ENCODE results near the gene HIP1R.
A peak's percentile ranks its signal among the peaks of the same experiment; 100 is the strongest.
"Not testable (repeated sequence)": the region's sequence is repeated elsewhere in the genome, so short reads cannot be mapped to it uniquely, and the experiment has no call there.

The HIP1R gene

GRCh38 chr12:122834921-122835749 is at the start of gene HIP1R:
Gene HIP1R, plus strand, starts transcription at chr12:122835457. Its CDS starts 94 bp downstream, at chr12:122835551.
- DNase-seq: no peak

GRCh38 chr12:122785503-122785902 is 49.8 kb upstream of the HIP1R start:
- DNase-seq: no peak

GRCh38 chr12:122788387-122788786 is 46.9 kb upstream of the HIP1R start:
- DNase-seq: no peak

GRCh38 chr12:122789637-122790036 is 45.6 kb upstream of the HIP1R start:
- no peak for DNase-seq

- DNase-seq: no peak
These were observed 44.7 kb upstream of the HIP1R start for GRCh38 chr12:122790393-122791075.

GRCh38 chr12:122793685-122794106 is 41.6 kb upstream of the HIP1R start:
- peak; percentile 76 for DNase-seq

GRCh38 chr12:122795807-122796206 is 39.5 kb upstream of the HIP1R start:
- DNase-seq: no peak

GRCh38 chr12:122799641-122800243 is 35.5 kb upstream of the HIP1R start:
- no peak for DNase-seq

GRCh38 chr12:122803937-122804336 is 31.3 kb upstream of the HIP1R start:
- no peak for DNase-seq

GRCh38 chr12:122804957-122805356 is 30.3 kb upstream of the HIP1R start:
- not testable (repeated sequence) for DNase-seq

- no peak for DNase-seq
These were observed 27.6 kb upstream of the HIP1R start for GRCh38 chr12:122807651-122808050.

- no peak for DNase-seq
These were observed 23.5 kb upstream of the HIP1R start for GRCh38 chr12:122811777-122812176.

GRCh38 chr12:122813310-122813713 is 21.9 kb upstream of the HIP1R start:
- DNase-seq: no peak

GRCh38 chr12:122819209-122819785 is 16.0 kb upstream of the HIP1R start:
- DNase-seq: no peak

- DNase-seq: no peak
These were observed 15.1 kb upstream of the HIP1R start for GRCh38 chr12:122820138-122820537.

GRCh38 chr12:122820838-122821271 is 14.4 kb upstream of the HIP1R start:
- DNase-seq: no peak

GRCh38 chr12:122823429-122823828 is 11.8 kb upstream of the HIP1R start:
- no peak for DNase-seq

- peak; percentile 30 for DNase-seq
These were observed 9.2 kb upstream of the HIP1R start for GRCh38 chr12:122825773-122826724.

GRCh38 chr12:122827258-122827657 is 8.0 kb upstream of the HIP1R start:
- no peak for DNase-seq

- DNase-seq: no peak
These were observed 4.6 kb upstream of the HIP1R start for GRCh38 chr12:122830517-122831214.

- peak; percentile 79 for DNase-seq
These were observed 945 bp upstream of the HIP1R start for GRCh38 chr12:122834104-122834920.

All from DMS79 treated with DMSO at 0.1 percent for 48 hours (cell line).